Breast epithelium (tissue), 4 donors: ENCODE data around the gene EIF4G3. TPM values are rescaled to one million over a fixed set of nuclear protein-coding genes. Genes with fewer than 3 reads are reported as not detected.

Experiments
- DNase-seq, 2 donors: peaks; one replicate each; pipeline ENCODE4 v3.0.0-alpha.2; 2019; ENCODE audit warnings: low spot score in 2 of 2
- H3K27ac ChIP-seq, 2 donors: fragments of 200-600 bp; sonication (generic) in 1 of 2; one replicate each; pipeline ENCODE4 v1.5.1; 2016 to 2019; ENCODE audit warnings: mild to moderate bottlenecking in 1 of 2
- H3K27me3 ChIP-seq, 2 donors: fragments of 200-600 bp; sonication (generic) in 1 of 2; one replicate each; pipeline versions ENCODE4 v1.5.1 to v1.6.0; 2017 to 2019; ENCODE audit warnings: control low read depth in 1 of 2, mild to moderate bottlenecking in 1 of 2
- H3K36me3 ChIP-seq: fragments of 200-600 bp; one replicate; pipeline ENCODE4 v1.5.1; 2019
- H3K4me1 ChIP-seq, 2 donors: fragments of 200-600 bp; sonication (generic); one replicate each; pipeline ENCODE4 v1.5.1; 2016 to 2019; ENCODE audit warnings: control low read depth in 1 of 2
- H3K4me3 ChIP-seq, 3 donors: fragments of 200-600 bp; sonication (generic); 1 replicate in 2 of 3; 2 replicates in 1 of 3; pipeline ENCODE4 v1.5.1; 2016 to 2019; ENCODE audit warnings: mild to moderate bottlenecking in 3 of 3, moderate library complexity in 2 of 3
- H3K9me3 ChIP-seq, 2 donors: fragments of 200-600 bp; sonication (generic) in 1 of 2; one replicate each; pipeline ENCODE4 v1.5.1; 2016 to 2019; ENCODE audit warnings: control low read depth in 1 of 2
- POLR2A ChIP-seq: fragments of 450-650 bp; IDR thresholded peaks from one replicate; pipeline ENCODE4 v1.6.1; 2016; ENCODE audit warnings: antibody characterized with exemption, mild to moderate bottlenecking, moderate library complexity
- POLR2AphosphoS5 ChIP-seq, 3 donors: sonication (generic); formaldehyde crosslinking; IDR thresholded peaks; one replicate each; pipeline ENCODE4 v1.6.1; 2017; ENCODE audit warnings: antibody characterized with exemption in 3 of 3
- intact Hi-C: fragments of 100-400 bp; cut with DNase I; formaldehyde crosslinking; loops from one replicate; pipeline ENCODE4 v1.15.1; 2023; ENCODE audit warnings: low total_unique reads
- total RNA-seq, 3 donors: library from RNA; depleted of rRNA; stranded (reverse); fragments of >200 nt; gene quantifications; one replicate each; pipeline ENCODE4 v1.1.0, GENCODE V29; 2016
- TF ChIP-seq, protein P1 (sequence below), 3 donors: fragments of 450-650 bp; IDR thresholded peaks; one replicate each; pipeline ENCODE4 v1.5.1; 2016 to 2017; ENCODE audit warnings: antibody characterized with exemption in 3 of 3, mild to moderate bottlenecking in 3 of 3, moderate library complexity in 3 of 3

Gene EIF4G3
- total RNA-seq, 3 donors from 2014 or later: 37.8 to 52.4 (median 50.8) TPM

DNA sequence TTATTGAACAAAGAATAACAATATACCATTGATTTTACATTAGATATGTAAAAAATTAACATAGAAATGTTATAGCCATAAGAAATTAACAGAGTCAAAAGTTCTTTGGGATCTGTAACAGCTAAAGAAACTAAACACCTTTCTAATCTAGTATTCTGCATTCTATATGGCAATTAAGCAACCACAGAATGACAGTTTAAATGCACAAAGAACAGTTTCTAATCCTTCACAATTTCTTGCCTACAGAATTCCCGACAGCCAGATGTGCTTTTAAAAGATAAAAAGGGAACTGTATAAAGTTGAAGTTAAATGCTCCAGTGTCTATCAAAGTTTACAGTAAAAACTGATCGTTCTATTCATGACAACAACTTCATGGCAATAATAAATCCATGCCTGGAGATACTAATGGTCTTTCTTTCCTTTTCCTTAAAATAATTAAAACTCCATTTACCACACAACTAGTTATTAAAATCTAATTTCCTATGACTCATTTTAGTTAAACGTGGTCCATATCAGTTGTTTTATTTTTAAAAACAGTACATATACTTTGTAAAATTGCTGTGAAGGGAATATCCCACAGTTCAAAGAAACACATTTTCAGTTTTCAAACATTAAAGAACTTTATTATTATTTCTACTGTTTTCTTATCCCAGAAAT, 110.2 kb downstream of the EIF4G3 start:
- no peak for DNase-seq
- intact Hi-C loops: no loop called here
- H3K27ac ChIP-seq: no peak overlapping the region
- H3K9me3 ChIP-seq: no peaks in the 10 kb centered on the region
- H3K27me3 ChIP-seq: no peaks in the 10 kb centered on the region
- TF ChIP-seq, protein P1, sequence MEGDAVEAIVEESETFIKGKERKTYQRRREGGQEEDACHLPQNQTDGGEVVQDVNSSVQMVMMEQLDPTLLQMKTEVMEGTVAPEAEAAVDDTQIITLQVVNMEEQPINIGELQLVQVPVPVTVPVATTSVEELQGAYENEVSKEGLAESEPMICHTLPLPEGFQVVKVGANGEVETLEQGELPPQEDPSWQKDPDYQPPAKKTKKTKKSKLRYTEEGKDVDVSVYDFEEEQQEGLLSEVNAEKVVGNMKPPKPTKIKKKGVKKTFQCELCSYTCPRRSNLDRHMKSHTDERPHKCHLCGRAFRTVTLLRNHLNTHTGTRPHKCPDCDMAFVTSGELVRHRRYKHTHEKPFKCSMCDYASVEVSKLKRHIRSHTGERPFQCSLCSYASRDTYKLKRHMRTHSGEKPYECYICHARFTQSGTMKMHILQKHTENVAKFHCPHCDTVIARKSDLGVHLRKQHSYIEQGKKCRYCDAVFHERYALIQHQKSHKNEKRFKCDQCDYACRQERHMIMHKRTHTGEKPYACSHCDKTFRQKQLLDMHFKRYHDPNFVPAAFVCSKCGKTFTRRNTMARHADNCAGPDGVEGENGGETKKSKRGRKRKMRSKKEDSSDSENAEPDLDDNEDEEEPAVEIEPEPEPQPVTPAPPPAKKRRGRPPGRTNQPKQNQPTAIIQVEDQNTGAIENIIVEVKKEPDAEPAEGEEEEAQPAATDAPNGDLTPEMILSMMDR (IDR thresholded peaks at IDR 0.05): no peak
- TF ChIP-seq POLR2A (no peak), POLR2AphosphoS5 (IDR thresholded peaks at IDR 0.05) (no peak)
- H3K4me1 ChIP-seq: no peaks in the 10 kb centered on the region
- H3K4me3 ChIP-seq: no peak overlapping the region
- no peaks in the 10 kb centered on the region for H3K36me3 ChIP-seq

- DNase-seq: no peak
- H3K4me3 ChIP-seq: no peak overlapping the region
- no peaks in the 10 kb centered on the region for H3K9me3 ChIP-seq
- intact Hi-C loops: no loop called here
- H3K27ac ChIP-seq: no peak overlapping the region
- H3K36me3 ChIP-seq: no peaks in the 10 kb centered on the region
- H3K27me3 ChIP-seq: no peaks in the 10 kb centered on the region
- H3K4me1 ChIP-seq: no peaks in the 10 kb centered on the region
- TF ChIP-seq POLR2AphosphoS5 (IDR thresholded peaks at IDR 0.05): no peak
- TF ChIP-seq, protein P1 (IDR thresholded peaks at IDR 0.05): no peak
- TF ChIP-seq POLR2A: no peak
Observed at GRCh38 chr1:21065851-21066250, 110.8 kb downstream of the EIF4G3 start.

GRCh38 chr1:21064057-21064456, 112.6 kb downstream of the EIF4G3 start:
- no peak for DNase-seq

GRCh38 chr1:21060523-21060922, 116.2 kb downstream of the EIF4G3 start:
- no peak for TF ChIP-seq POLR2A
- TF ChIP-seq, protein P1 (IDR thresholded peaks at IDR 0.05): no peak
- TF ChIP-seq POLR2AphosphoS5 (IDR thresholded peaks at IDR 0.05): no peak
- Histone ChIP-seq H3K9me3 (no peaks in the 10 kb centered on the region), H3K4me3 (no peak overlapping the region), H3K27ac (no peak overlapping the region), H3K36me3 (no peaks in the 10 kb centered on the region), H3K27me3 (no peaks in the 10 kb centered on the region), H3K4me1 (no peaks in the 10 kb centered on the region)
- intact Hi-C loops: no loop called here
- DNase-seq: no peak

More at GRCh38 chr1:21064057-21064456, 112.6 kb downstream of the EIF4G3 start:
- intact Hi-C loops: no loop called here
- Histone ChIP-seq H3K27ac (no peak overlapping the region), H3K4me3 (no peak overlapping the region), H3K4me1 (no peaks in the 10 kb centered on the region), H3K27me3 (no peaks in the 10 kb centered on the region), H3K36me3 (no peaks in the 10 kb centered on the region), H3K9me3 (no peaks in the 10 kb centered on the region)
- TF ChIP-seq POLR2AphosphoS5 (IDR thresholded peaks at IDR 0.05) (no peak), POLR2A (no peak)
- TF ChIP-seq, protein P1 (IDR thresholded peaks at IDR 0.05): no peak

- TF ChIP-seq POLR2A: no peak
- TF ChIP-seq, protein P1 (IDR thresholded peaks at IDR 0.05): no peak
- TF ChIP-seq POLR2AphosphoS5 (IDR thresholded peaks at IDR 0.05): no peak
- intact Hi-C loops: no loop called here
- no peaks in the 10 kb centered on the region for H3K9me3 ChIP-seq
- H3K27ac ChIP-seq: no peak overlapping the region
- H3K4me3 ChIP-seq: no peak overlapping the region
- no peaks in the 10 kb centered on the region for H3K27me3 ChIP-seq
- no peaks in the 10 kb centered on the region for H3K36me3 ChIP-seq
- H3K4me1 ChIP-seq: no peaks in the 10 kb centered on the region
- no peak for DNase-seq
Observed at GRCh38 chr1:21059021-21059420, 117.7 kb downstream of the EIF4G3 start.
